Chondrocyte (in vitro differentiated cells): ENCODE results near the gene NUDT22. TPM values are rescaled to one million over a fixed set of nuclear protein-coding genes. Genes with fewer than 3 reads are reported as not detected.

Experiments used
- DNase-seq: peaks from one replicate; pipeline ENCODE4 v3.0.0; 2021; ENCODE audit warnings: mixed read lengths, low spot score
- H3K27ac Mint-ChIP-seq: one replicate; pipeline ENCODE4 v1.8.0; 2021; ENCODE audit warnings: mild to moderate bottlenecking, moderate library complexity, mixed read lengths; ENCODE audit not compliant: unreplicated experiment
- H3K27me3 Mint-ChIP-seq: 2 replicates; pipeline ENCODE4 v1.8.0; 2021; ENCODE audit warnings: low read depth, mixed read lengths
- H3K36me3 Mint-ChIP-seq: 2 replicates; pipeline ENCODE4 v1.8.0; 2021; ENCODE audit warnings: low read depth, mixed read lengths
- H3K4me1 Mint-ChIP-seq: 2 replicates; pipeline ENCODE4 v1.8.0; 2021; ENCODE audit warnings: low read depth, mild to moderate bottlenecking, mixed read lengths
- H3K4me3 Mint-ChIP-seq: one replicate; pipeline ENCODE4 v1.8.0; 2021; ENCODE audit warnings: mild to moderate bottlenecking, moderate library complexity, mixed read lengths; ENCODE audit not compliant: unreplicated experiment
- H3K9me3 Mint-ChIP-seq: 2 replicates; pipeline ENCODE4 v1.8.0; 2021; ENCODE audit warnings: low read depth, mixed read lengths
- total RNA-seq: library from RNA; stranded (reverse); gene quantifications from 3 replicates; pipeline ENCODE4 v1.2.1, GENCODE V29; 2021
- TF ChIP-seq, protein P1 (sequence below): fragments of 200-600 bp; sonication (generic); IDR thresholded peaks from 2 replicates; pipeline ENCODE4 v1.5.0; 2021; ENCODE audit warnings: antibody characterized with exemption, mild to moderate bottlenecking, moderate library complexity

The NUDT22 gene
- total RNA-seq, 1 donor from 2014 or later, result 42.1 TPM

DNA sequence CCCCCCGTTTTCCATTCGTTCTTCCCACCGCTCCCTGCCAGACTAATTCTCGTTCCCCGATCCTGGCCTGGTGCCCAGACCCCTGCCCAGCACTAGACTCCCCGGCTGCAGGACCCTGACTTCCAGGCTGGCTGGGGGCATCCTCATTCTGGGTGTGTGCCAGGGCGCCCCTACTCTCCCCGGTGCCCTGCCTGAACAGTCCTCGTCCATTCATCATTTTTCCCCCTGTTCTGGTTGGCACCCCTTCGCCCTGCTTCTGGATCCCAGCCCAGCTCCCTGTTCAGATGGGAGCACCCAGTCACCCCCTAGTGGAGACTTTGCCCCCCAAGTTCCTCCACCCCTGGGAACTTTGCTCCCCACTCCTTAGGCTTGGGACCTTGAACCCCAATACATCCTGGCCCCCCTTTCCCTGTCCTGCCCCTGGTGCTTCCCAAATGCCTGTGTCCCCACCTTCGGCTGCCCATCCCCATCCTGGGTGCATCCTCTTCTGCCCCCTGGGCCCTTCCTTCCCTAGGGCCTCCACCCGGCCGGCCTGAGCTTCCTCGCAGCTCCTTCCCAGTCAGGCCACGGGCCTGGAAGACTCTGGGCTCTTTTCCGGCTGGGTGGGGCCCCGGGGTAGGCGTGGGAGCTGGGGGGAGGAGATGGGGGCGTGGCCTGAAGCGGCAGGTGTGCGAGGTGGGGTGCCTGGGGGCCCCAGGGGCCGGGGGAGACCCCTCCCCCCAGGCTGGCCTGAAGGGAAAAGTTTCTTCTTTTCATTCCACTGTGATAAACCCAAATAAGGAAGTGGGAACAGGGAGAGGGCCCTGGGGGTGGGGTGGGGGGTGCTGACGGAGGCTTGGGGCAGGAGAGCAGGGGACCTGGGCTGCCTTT, 26.2 kb downstream of the NUDT22 start:
- TF ChIP-seq, protein P1, sequence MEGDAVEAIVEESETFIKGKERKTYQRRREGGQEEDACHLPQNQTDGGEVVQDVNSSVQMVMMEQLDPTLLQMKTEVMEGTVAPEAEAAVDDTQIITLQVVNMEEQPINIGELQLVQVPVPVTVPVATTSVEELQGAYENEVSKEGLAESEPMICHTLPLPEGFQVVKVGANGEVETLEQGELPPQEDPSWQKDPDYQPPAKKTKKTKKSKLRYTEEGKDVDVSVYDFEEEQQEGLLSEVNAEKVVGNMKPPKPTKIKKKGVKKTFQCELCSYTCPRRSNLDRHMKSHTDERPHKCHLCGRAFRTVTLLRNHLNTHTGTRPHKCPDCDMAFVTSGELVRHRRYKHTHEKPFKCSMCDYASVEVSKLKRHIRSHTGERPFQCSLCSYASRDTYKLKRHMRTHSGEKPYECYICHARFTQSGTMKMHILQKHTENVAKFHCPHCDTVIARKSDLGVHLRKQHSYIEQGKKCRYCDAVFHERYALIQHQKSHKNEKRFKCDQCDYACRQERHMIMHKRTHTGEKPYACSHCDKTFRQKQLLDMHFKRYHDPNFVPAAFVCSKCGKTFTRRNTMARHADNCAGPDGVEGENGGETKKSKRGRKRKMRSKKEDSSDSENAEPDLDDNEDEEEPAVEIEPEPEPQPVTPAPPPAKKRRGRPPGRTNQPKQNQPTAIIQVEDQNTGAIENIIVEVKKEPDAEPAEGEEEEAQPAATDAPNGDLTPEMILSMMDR, result peak; percentile 51
- H3K9me3 Mint-ChIP-seq, result no peaks in the 10 kb centered on the region
- peaks cover 30% of the 10 kb centered on the region for H3K4me1 Mint-ChIP-seq
- DNase-seq, result no peak
- H3K27ac Mint-ChIP-seq, result peak overlapping the region; percentile 75
- H3K4me3 Mint-ChIP-seq, result peak overlapping the region; percentile 91
- H3K36me3 Mint-ChIP-seq, result peaks cover 4% of the 10 kb centered on the region
- H3K27me3 Mint-ChIP-seq, result no peaks in the 10 kb centered on the region

DNA sequence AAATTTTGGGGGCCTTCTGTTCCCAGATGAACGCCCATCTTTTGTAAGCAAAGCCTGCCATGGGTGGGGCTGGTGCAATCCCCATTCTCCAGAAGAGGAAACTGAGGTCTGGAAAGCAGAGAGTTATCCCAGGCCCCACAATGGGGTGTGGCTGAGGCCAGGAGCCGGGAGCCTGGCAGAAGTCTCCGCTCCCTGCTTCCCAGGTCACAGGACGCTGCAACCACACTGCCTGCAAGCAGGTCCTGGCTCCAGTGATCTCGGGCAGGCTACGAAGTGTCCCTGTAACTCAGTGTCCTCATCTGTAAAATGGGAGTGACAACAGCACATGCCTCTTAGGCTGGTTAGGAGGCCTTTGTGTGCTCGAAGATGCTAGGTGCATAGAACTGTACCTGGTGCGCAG, 27.0 kb downstream of the NUDT22 start:
- peak overlapping the region; percentile 91 for H3K4me3 Mint-ChIP-seq
- no peaks in the 10 kb centered on the region for H3K9me3 Mint-ChIP-seq
- TF ChIP-seq, protein P1, result no peak
- no peak for DNase-seq
- H3K4me1 Mint-ChIP-seq, result peaks cover 25% of the 10 kb centered on the region
- H3K27me3 Mint-ChIP-seq, result no peaks in the 10 kb centered on the region
- peaks cover 9% of the 10 kb centered on the region for H3K36me3 Mint-ChIP-seq
- peak overlapping the region; percentile 78 for H3K27ac Mint-ChIP-seq

DNA sequence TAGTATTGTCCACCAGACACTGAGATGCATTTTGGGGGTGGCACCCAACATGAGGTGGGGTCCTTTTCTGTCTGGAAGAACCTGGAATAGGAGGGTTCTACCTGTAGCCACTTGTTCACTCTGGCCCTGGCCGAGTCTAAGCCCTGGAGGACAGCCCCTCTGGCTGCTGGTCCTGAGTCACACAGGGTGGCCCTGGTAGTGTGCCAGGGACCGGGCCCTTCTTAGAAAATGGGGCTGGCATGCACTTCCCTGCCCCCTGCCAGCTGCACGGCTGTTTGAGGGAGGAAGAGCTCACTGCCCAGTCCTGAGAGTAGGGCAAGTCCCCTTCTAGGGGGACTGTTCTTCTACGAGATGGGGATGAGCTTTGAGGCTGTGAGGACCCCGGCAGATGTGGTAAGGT, 27.4 kb downstream of the NUDT22 start:
- Mint-ChIP-seq H3K4me3 (peak overlapping the region; percentile 91), H3K9me3 (no peaks in the 10 kb centered on the region), H3K36me3 (peaks cover 12% of the 10 kb centered on the region), H3K4me1 (peaks cover 23% of the 10 kb centered on the region), H3K27ac (peak overlapping the region; percentile 78), H3K27me3 (no peaks in the 10 kb centered on the region)
- TF ChIP-seq, protein P1, result no peak
- DNase-seq, result no peak

DNA sequence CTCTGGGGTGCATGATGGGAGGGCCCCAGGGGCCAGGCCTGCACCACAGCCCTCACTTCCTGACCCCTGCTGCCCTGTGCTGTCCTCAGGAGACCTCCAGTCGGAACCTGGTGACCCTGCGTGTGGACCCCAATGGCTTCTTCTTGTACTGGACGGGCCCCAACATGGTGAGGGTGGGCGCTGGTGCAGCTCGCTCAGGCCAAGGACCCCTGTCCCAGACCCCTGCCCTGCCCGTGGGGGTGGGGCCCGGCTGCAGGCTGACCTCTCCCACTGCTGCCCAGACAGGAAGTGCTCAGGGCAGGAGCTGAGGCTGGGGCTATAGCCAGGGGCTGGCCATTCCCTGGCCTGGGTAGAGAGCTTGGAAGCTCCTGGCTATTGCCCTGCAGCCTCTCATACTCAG, 28.3 kb downstream of the NUDT22 start:
- Mint-ChIP-seq H3K27me3 (no peaks in the 10 kb centered on the region), H3K4me3 (no peak overlapping the region), H3K9me3 (no peaks in the 10 kb centered on the region), H3K36me3 (peaks cover 13% of the 10 kb centered on the region), H3K4me1 (peaks cover 23% of the 10 kb centered on the region), H3K27ac (no peak overlapping the region)
- no peak for DNase-seq
- TF ChIP-seq, protein P1, result no peak

DNA sequence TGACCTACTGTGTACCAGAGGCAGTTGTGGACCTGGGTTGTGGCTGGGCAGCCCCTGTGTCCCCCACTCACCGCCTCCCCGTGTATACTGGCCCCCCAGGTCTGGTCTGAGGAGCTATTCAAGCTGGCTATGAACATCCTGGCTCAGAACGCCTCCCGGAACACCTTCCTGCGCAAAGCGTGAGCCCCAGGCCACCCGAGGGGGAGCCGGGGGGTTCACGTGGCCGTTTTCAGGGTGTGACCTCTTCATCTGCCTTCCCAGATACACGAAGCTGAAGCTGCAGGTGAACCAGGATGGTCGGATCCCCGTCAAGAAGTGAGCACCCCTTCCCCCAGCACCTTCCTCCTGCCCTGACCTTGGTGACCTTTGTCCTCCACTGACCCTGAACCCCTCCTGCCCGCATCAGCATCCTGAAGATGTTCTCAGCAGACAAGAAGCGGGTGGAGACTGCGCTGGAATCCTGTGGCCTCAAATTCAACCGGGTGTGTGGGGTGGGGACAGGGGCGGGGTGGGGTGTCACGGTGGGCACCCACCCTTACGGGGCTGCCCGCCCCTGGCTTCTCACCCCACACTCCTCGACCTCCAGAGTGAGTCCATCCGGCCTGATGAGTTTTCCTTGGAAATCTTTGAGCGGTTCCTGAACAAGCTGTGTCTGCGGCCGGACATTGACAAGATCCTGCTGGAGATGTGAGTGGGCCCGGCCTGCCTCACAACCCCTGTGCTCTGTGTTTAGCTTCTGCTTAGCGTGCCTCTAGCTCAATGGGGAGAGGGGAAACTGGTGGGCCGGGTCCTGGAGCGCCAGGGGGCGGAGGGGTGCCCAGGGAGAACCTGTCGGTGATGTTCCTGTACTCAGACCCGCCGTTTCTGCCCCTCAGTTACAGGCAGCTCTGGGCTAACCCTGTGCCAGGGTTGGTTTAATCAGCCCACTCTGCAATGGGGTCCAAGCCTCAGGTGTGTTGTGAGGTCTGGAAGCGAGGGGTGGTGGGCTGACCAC, 29.4 kb downstream of the NUDT22 start:
- TF ChIP-seq, protein P1, result no peak
- no peak for DNase-seq
- H3K9me3 Mint-ChIP-seq, result no peaks in the 10 kb centered on the region
- peaks cover 23% of the 10 kb centered on the region for H3K4me1 Mint-ChIP-seq
- no peaks in the 10 kb centered on the region for H3K27me3 Mint-ChIP-seq
- no peak overlapping the region for H3K27ac Mint-ChIP-seq
- H3K4me3 Mint-ChIP-seq, result no peak overlapping the region
- H3K36me3 Mint-ChIP-seq, result peaks cover 23% of the 10 kb centered on the region
